GM18858 (cell line): ENCODE data around the gene HSP90AB1.

Experiments used
- ATAC-seq: cut with Tn5 transposase; IDR thresholded peaks from one replicate; pipeline ENCODE4 v1.9.1; 2021; ENCODE audit not compliant: unreplicated experiment

The HSP90AB1 gene

DNA sequence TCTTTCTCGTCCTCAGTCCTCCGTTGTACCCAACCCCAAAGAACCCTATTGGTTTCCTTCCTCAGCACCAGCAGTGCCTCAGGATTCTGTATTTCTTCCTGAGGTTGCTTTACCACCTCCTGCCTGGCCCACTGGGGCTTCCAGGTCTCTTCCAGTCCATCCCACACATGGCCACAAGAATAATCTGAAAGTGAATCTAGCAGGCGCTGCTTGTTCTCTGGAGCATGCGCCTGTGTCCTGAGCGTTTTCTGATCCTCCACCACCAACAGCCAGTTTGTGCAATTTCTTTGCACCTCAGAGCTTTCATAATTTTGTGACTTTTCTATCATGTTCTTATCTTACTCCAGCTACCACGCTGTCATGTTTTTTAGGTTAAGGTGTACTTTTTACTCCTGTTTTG is 11.6 kb upstream of the HSP90AB1 start:
- ATAC-seq, result no peak

- no peak for ATAC-seq
Observed at GRCh38 chr6:44235891-44236516, 10.9 kb upstream of the HSP90AB1 start.

- no peak for ATAC-seq
Observed at GRCh38 chr6:44237021-44237812, 9.7 kb upstream of the HSP90AB1 start.

GRCh38 chr6:44237813-44238433 is 9.0 kb upstream of the HSP90AB1 start:
- peak; percentile 55 for ATAC-seq

DNA sequence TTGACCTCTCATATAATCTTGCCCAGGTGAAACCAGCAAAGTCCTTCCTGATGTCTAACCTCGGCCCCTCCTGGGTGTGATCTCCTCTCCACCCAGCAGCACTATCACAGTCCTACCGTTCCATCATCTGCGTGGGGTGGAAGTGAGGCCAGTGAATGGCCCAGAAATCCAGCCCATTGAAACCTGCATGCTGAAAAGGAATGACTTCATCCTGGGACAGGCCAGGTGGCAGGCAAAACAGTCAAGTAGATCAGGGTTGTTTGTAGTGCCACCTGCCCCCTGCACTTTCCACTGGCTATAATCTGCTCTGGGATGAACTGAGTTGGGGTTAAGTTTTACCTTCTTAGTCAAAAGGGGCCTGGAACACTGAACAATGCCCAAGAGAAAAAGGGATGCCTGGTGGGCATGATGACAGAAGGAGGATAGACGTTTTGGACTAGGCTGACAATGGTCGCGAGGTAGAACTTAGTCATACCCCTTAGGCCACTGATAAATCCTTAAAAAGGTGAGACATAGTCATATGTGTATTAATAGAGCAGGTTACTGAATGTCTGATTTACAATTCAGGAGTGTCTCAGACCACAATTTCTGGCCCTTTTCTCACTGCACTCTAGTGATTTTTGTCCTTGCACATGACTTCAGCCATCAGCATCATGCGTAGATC is 8.1 kb upstream of the HSP90AB1 start:
- ATAC-seq, result no peak

DNA sequence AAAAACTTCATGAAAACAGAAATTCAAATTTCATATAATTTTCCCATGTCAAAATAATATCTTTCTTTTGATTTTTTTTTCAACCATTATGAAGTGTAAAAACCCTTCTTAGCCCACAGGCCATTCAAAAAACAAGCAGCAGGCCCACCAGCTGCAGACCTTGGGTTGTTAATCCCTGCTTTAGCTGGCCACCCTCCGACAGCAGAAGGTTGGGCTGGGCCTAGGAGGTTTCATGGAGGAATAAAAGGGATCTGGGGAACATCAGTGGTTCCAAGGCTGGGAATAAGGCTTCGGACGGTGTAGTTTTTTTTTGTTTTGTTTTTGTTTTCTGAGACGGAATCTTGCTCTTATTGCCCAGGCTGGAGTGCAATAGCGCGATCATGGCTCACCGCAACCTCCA is 3.6 kb upstream of the HSP90AB1 start:
- no peak for ATAC-seq

DNA sequence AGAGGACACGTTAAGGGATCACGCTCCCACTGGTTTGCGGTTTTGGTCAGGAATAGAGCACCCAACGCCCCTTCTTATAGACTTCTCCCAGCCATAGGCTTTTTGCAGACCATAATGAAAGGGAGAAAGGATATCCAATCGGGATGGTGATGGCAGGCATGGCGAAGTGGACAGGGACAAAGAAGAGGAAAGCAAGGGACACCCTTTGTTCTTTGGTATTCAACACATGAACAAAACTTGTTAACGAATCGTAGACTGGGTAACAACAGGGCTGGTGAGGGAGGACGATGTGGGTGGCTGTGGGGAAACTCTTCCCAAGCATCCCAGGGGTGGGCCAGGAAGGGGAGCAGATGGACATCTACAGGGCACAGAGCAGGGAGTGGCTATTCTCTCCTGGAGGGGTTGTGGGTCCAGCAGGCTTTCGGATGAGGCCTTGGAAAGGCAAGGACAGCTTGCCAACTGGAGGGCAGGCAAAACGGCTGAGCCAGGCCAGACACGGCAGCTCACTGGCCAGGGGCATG is 1.4 kb upstream of the HSP90AB1 start:
- ATAC-seq, result no peak

DNA sequence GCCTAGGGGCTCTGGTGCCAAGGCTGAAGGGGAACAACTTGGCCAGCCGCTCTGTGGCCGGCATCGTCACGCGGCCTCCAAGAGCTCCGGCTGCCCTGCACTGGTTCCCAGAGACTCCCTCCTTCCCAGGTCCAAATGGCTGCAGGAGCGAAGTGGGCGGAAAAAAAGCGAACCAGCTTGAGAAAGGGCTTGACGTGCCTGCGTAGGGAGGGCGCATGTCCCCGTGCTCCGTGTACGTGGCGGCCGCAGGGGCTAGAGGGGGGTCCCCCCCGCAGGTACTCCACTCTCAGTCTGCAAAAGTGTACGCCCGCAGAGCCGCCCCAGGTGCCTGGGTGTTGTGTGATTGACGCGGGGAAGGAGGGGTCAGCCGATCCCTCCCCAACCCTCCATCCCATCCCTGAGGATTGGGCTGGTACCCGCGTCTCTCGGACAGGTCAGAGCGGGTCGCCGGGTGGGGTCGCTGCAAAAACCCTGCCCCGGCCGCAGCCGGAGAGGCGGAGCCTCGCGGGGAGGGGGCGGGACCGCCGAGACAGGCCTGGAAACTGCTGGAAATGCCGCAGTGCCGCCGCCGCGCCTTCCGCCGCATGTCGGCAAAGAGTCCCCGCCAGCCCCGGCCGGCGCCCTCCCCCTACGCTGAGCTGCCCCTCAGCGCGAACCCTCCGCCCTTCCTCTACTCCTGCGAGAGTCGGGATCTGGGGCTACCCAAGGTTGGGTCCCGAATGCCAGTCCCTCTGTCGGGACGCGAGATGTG is 814 bp upstream of the HSP90AB1 start:
- ATAC-seq, result peak; percentile 32

GRCh38 chr6:44247338-44248302 is 719 bp downstream of the HSP90AB1 start:
- peak; percentile 7 for ATAC-seq

GRCh38 chr6:44248579-44248978 is 1.7 kb downstream of the HSP90AB1 start:
- no peak for ATAC-seq

GRCh38 chr6:44249082-44249748 is 2.3 kb downstream of the HSP90AB1 start:
- no peak for ATAC-seq

DNA sequence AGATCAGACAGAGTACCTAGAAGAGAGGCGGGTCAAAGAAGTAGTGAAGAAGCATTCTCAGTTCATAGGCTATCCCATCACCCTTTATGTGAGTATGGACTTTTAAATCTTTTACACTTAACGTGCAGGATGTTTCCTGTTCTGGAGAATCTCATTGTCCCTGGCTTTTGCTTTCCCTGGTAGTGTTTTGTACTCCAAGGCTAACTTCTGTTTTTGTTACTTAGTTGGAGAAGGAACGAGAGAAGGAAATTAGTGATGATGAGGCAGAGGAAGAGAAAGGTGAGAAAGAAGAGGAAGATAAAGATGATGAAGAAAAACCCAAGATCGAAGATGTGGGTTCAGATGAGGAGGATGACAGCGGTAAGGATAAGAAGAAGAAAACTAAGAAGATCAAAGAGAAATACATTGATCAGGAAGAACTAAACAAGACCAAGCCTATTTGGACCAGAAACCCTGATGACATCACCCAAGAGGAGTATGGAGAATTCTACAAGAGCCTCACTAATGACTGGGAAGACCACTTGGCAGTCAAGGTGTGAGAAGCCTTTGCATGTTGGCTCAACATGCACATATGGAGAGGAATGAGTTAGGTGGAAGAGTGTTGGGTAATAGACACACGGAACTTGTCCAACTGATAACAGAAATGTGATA is 3.3 kb downstream of the HSP90AB1 start:
- no peak for ATAC-seq

DNA sequence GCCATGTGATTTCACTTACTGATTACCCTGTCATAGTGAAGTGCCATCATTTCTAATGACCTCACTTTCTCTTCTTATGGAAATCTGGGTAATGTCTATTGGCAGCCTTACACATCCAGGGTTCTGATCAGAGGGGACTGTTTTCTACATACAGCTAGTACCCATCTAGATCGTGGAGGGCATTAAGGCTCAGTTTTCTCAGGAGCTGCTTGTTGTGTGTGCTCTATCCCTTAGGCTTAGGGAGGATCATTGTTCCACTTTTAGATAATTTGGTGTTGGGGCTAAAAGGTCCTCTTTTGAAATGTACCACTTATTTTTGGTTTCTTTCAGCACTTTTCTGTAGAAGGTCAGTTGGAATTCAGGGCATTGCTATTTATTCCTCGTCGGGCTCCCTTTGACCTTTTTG is 3.8 kb downstream of the HSP90AB1 start:
- ATAC-seq, result no peak

DNA sequence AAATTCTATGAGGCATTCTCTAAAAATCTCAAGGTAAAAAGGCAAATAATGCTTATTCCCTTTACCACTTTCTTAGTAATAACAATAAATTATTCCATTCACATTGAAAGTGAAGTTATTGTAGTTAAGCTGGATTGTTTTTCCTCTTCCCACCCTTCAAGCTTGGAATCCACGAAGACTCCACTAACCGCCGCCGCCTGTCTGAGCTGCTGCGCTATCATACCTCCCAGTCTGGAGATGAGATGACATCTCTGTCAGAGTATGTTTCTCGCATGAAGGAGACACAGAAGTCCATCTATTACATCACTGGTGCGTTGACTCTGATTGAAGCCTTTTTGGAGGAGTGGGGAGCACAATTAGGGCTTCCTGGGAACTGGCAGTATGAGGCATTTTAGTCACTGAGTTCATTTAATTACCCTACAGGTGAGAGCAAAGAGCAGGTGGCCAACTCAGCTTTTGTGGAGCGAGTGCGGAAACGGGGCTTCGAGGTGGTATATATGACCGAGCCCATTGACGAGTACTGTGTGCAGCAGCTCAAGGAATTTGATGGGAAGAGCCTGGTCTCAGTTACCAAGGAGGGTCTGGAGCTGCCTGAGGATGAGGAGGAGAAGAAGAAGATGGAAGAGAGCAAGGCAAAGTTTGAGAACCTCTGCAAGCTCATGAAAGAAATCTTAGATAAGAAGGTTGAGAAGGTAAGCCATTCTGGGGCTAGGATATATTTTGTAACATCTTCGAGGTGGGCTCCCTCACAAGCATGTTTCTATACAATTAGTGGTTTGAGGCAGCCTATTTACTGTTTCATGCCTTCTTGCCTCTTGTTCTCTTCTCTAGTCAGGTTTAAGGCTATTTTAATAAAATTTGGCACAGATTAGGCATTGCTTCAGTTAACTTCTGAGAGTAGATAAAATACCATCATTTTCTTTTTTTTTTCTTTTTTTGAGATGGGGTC is 4.9 kb downstream of the HSP90AB1 start:
- ATAC-seq, result no peak

- no peak for ATAC-seq
Observed at GRCh38 chr6:44253307-44254101, 6.6 kb downstream of the HSP90AB1 start.
